ENCODE measurements around the gene DLG2.

GRCh38 chr11:83692675-83693074, 1934.5 kb downstream of the DLG2 start:
- no peak for TF ChIP-seq CTCF (IDR thresholded peaks at IDR 0.05)
- TF ChIP-seq POLR2A (IDR thresholded peaks at IDR 0.05; ENCODE audit: low read depth), result no peak
- no peak for TF ChIP-seq POLR2AphosphoS5 (IDR thresholded peaks at IDR 0.05)
